ENCODE results near the gene NMNAT2.

The NMNAT2 gene

GRCh38 chr1:183365093-183365492 lies 53.1 kb downstream of the NMNAT2 start:
- no peak for DNase-seq (ENCODE audit: low read depth in 2 of 2)

DNA sequence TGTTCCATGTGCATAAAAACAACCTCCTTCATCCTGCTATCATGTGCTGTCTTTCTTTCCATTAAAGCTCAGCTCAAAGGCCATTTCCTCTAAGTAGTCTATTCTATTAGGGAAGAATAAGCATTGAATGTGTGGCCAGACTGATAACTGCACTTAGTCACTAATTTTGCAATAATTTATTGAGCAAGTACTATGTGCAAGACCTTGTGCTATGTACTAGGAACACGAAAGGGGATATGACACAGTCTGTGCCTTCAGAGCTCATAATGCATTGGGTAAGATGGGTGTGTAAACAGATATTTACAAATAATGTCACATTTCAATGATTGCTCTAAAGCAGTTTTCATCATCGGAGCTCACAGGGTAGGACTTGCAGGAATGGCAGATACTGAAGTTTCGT lies 54.2 kb downstream of the NMNAT2 start:
- DNase-seq (ENCODE audit: low read depth in 2 of 2): no peak

GRCh38 chr1:183361081-183361480 lies 57.1 kb downstream of the NMNAT2 start:
- no peak for DNase-seq (ENCODE audit: low read depth in 2 of 2)

DNA sequence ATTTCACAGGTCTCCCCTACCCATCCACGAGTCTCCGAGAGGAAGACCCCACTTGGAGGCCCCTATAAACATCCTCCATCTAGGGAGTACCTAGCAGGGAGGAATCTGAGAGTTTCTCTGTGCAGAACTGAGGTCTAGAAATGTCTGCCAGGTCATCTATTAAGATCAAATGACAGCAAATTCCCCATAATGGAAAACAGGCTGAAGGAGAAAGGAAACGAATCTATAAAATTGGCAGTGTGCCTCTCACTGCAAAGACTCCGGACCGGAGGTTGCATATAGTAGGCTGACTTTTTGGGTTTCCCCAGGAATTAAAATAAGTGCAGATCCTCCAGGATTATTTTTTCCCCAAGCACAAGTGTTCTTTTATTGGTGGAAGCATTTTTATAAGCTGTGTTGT lies 57.7 kb downstream of the NMNAT2 start:
- DNase-seq (ENCODE audit: low read depth in 2 of 2): no peak

DNA sequence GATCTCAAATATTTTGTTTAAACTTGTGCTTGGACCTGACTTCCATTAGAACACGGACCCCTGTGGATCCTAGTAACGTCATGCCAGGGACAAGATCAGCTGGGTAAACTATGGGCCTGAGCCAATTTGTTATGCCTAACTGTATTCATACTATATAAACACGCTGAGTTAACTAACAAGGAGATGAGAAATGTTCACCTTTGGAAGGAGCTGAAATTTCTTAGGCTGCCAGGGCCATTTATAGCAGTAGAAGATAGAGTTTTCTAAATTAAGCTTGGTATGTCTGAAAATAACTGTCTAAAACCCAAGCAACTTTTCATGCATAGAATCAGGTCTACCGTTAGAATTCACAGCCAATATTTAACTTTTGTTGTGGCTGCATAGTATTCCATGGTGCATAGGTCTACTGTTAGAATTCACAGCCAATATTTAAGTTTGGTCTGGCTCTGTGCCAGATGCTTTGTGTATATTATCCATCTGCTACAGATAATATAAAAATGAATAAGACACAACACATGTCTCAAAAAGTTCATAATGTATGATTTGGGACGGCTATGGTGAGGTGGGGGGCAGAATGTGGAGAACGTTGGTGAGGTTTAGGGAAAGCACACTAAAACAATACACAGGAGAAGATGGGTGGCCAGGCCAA lies 61.5 kb downstream of the NMNAT2 start:
- no peak for DNase-seq (ENCODE audit: low read depth in 2 of 2)

DNA sequence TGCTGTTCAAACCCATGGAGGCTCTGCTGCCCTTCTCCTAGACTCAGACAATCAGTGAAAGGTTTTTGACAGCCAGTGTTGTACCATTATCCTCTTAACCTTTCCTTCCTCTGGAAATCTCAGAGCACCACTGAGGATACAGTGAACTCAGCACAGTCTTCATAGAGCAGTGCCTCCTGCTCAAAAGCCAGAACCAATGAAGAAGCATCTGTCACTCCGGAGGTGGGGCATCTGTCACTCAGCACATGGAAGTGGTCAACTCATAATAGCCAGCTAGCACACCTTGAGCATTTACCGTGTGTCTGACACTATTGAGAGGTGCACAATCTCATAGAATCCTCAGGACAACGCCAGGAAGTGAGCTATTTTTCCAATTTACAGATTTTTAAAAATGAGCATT lies 62.4 kb downstream of the NMNAT2 start:
- no peak for DNase-seq (ENCODE audit: low read depth in 2 of 2)

- DNase-seq (ENCODE audit: low read depth in 2 of 2): no peak
These were observed 63.0 kb downstream of the NMNAT2 start for GRCh38 chr1:183355181-183355580.

GRCh38 chr1:183353597-183353996 lies 64.6 kb downstream of the NMNAT2 start:
- no peak for DNase-seq (ENCODE audit: low read depth in 2 of 2)

GRCh38 chr1:183349201-183349711 lies 68.9 kb downstream of the NMNAT2 start:
- DNase-seq (ENCODE audit: low read depth in 2 of 2): no peak

- no peak for DNase-seq (ENCODE audit: low read depth in 2 of 2)
These were observed 71.9 kb downstream of the NMNAT2 start for GRCh38 chr1:183346276-183346732.

GRCh38 chr1:183339556-183340167 lies 78.5 kb downstream of the NMNAT2 start:
- no peak for DNase-seq (ENCODE audit: low read depth in 2 of 2)

DNA sequence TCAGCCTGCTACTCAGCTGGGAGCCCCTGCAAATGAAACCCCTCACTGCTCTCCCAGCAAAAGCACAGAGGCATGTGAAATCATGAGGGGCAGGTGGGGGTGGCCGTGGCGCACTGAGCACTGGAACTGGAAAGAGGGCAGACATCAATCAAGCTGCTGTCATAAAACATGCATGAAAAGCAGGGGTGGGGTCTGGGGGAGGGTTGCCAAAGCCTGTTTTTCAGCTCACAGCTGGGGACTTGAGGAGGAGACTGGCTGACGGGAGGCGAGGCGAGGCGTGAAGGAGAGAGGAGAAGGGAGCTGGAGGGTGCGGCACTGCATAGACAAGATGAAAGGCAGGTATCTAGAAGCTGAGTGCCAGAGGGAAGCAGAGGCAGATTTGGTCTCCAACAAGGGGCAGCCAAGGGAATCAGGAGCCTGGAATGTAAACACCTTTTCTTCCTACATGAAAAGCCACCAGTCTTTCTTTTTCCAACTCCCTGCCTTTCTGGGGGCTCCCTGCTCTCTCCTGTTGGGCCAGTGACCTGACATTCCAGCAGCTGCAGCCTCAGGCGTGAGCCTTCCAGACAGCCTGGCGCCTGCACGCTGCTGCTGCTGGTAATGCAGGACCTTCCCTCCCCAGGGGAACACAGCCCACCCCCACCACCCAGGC lies 87.0 kb downstream of the NMNAT2 start:
- no peak for DNase-seq (ENCODE audit: low read depth in 2 of 2)

GRCh38 chr1:183330335-183330734 lies 87.8 kb downstream of the NMNAT2 start:
- DNase-seq (ENCODE audit: low read depth in 2 of 2): no peak

- DNase-seq (ENCODE audit: low read depth in 2 of 2): no peak
These were observed 89.8 kb downstream of the NMNAT2 start for GRCh38 chr1:183328371-183328770.

GRCh38 chr1:183327434-183328290 lies 90.5 kb downstream of the NMNAT2 start:
- no peak for DNase-seq (ENCODE audit: low read depth in 2 of 2)

- DNase-seq (ENCODE audit: low read depth in 2 of 2): no peak
These were observed 94.1 kb downstream of the NMNAT2 start for GRCh38 chr1:183323849-183324683.

DNA sequence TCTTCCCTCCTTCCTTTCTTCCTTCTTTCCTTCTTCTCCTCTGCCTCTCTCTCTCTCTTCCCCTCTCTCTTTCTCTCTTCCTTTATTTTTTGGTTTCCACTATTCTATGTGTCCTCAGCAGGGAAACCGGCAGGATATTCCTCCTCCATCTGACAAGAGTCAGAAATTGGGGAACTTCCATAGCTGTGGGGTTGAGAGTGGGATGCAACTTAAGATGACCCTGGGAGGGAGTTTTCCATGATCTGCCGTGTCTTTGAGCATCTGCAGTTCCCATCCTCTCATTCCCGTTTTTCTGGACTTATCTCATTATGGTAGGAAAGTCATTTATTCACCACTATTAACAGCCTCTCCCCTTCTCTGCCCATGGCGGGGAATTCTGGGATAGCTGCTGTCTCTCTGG lies 98.6 kb downstream of the NMNAT2 start:
- no peak for DNase-seq (ENCODE audit: low read depth in 2 of 2)

DNA sequence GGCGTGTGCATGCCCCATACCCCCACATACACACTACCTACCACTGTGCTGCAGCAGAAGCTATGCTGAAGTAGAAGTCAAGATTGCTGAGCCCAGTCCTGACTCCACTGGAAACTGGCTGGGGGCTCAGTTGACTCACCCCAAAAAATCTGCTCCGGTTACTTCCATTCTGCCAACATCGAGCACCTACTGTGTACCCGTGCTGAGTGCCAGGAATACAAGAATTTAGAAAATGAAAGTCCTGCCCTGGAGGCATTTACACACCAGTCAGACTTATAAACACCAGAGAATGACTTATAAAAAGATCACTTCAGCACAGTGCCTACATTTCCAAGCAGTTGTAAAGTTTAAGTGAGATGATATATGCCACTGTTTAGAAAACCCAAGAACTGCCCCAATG lies 99.1 kb downstream of the NMNAT2 start:
- no peak for DNase-seq (ENCODE audit: low read depth in 2 of 2)

DNA sequence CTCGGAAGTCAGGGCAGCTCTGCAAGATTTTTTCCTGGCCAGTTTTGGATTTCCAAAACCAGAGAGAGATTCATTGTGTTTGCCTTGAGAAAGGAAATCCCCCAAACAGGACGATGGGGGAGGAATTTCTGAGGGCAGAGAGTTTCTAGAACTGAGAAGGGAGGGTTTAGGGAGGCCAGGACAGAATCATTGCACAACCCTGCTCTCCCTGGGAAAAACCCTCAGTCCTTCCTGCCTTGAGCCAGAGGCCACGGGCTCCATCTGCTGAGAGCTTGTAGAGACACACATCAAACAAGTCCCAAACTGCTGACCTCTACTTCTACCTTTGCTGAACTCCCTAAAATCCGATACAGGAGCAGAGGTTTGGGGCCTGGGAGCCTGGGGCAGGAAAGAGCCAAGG lies 99.7 kb downstream of the NMNAT2 start:
- no peak for DNase-seq (ENCODE audit: low read depth in 2 of 2)

GRCh38 chr1:183315991-183316758 lies 102.0 kb downstream of the NMNAT2 start:
- no peak for DNase-seq (ENCODE audit: low read depth in 2 of 2)
